Brain microvascular endothelial cell (primary cell): ENCODE measurements around the gene MINK1.
A peak's percentile ranks its signal among the peaks of the same experiment; 100 is the strongest.

Experiments
- DNase-seq: peaks from one replicate; pipeline ENCODE4 v3.0.0-alpha.2; 2020
- H3K27ac ChIP-seq: fragments of 250-450 bp; sonication (Bioruptor Pico); 2 replicates; pipeline ENCODE4 v1.5.1; 2020; ENCODE audit warnings: mild to moderate bottlenecking, moderate library complexity
- H3K27me3 ChIP-seq: fragments of 250-450 bp; sonication (Bioruptor Pico); replicated peaks from 2 replicates; pipeline ENCODE4 v1.5.1; 2020; ENCODE audit warnings: mild to moderate bottlenecking
- H3K36me3 ChIP-seq: fragments of 250-450 bp; sonication (Bioruptor Pico); replicated peaks from 2 replicates; pipeline ENCODE4 v1.5.1; 2020; ENCODE audit warnings: mild to moderate bottlenecking
- H3K4me3 ChIP-seq: 2 replicates; pipeline ENCODE4 v1.5.1; 2011; ENCODE audit warnings: low read depth, mild to moderate bottlenecking, control low read depth, low read length, moderate library complexity
- in situ Hi-C: cut with HindIII; loops from 2 replicates; pipeline ENCODE4 v1.10.0; 2017; ENCODE audit warnings: low sequenced_read_pairs, low pct_ligation_motif_present
- TF ChIP-seq, protein P1 (sequence below): IDR thresholded peaks from 2 replicates; pipeline ENCODE4 v1.5.1; 2011; ENCODE audit warnings: low read depth, mild to moderate bottlenecking, moderate library complexity, low read length, control low read depth, inconsistent platforms; ENCODE audit errors: missing control alignments

Gene MINK1

GRCh38 chr17:4815043-4815675 is 18.0 kb upstream of the MINK1 start:
- H3K4me3 ChIP-seq: no peak overlapping the region
- H3K36me3 ChIP-seq: peaks cover 11% of the 10 kb centered on the region
- H3K27ac ChIP-seq: no peak overlapping the region
- TF ChIP-seq, protein P1, sequence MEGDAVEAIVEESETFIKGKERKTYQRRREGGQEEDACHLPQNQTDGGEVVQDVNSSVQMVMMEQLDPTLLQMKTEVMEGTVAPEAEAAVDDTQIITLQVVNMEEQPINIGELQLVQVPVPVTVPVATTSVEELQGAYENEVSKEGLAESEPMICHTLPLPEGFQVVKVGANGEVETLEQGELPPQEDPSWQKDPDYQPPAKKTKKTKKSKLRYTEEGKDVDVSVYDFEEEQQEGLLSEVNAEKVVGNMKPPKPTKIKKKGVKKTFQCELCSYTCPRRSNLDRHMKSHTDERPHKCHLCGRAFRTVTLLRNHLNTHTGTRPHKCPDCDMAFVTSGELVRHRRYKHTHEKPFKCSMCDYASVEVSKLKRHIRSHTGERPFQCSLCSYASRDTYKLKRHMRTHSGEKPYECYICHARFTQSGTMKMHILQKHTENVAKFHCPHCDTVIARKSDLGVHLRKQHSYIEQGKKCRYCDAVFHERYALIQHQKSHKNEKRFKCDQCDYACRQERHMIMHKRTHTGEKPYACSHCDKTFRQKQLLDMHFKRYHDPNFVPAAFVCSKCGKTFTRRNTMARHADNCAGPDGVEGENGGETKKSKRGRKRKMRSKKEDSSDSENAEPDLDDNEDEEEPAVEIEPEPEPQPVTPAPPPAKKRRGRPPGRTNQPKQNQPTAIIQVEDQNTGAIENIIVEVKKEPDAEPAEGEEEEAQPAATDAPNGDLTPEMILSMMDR: peak; percentile 55
- H3K27me3 ChIP-seq: no peaks in the 10 kb centered on the region
- in situ Hi-C loops: no loop called here
- DNase-seq: no peak

DNA sequence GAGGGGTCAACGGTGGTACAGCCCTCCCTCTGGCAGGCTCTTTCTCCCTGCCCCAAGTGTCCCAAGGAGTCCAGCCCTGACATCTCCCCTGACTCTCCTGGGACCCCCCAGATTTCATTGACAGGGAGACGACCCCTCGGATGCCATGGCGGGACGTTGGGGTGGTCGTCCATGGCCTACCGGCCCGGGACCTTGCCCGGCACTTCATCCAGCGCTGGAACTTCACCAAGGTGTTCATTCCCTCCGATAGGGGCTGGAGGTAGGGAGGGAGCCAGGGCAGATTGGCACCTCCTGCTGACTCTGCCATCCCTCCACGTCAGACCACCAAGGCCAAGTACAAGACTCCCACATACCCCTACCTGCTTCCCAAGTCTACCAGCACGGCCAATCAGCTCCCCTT is 16.3 kb upstream of the MINK1 start:
- in situ Hi-C loops: no loop called here

GRCh38 chr17:4818276-4818675 is 14.9 kb upstream of the MINK1 start:
- Histone ChIP-seq H3K27ac (no peak overlapping the region), H3K27me3 (no peaks in the 10 kb centered on the region), H3K4me3 (no peak overlapping the region), H3K36me3 (peaks cover 13% of the 10 kb centered on the region)
- in situ Hi-C loops: no loop called here
- TF ChIP-seq, protein P1: no peak
- DNase-seq: no peak

More for the DNA sequence above, 16.3 kb upstream of the MINK1 start:
- Histone ChIP-seq H3K36me3 (peaks cover 13% of the 10 kb centered on the region), H3K27me3 (no peaks in the 10 kb centered on the region), H3K4me3 (no peak overlapping the region), H3K27ac (no peak overlapping the region)
- no peak for DNase-seq
- TF ChIP-seq, protein P1: no peak

- Histone ChIP-seq H3K27ac (no peak overlapping the region), H3K27me3 (no peaks in the 10 kb centered on the region), H3K4me3 (no peak overlapping the region), H3K36me3 (peaks cover 4% of the 10 kb centered on the region)
- no peak for DNase-seq
- TF ChIP-seq, protein P1: no peak
- in situ Hi-C loops: no loop called here
Measured at GRCh38 chr17:4822835-4823234, 10.3 kb upstream of the MINK1 start.

- DNase-seq: no peak
- Histone ChIP-seq H3K4me3 (no peak overlapping the region), H3K27ac (no peak overlapping the region), H3K27me3 (no peaks in the 10 kb centered on the region), H3K36me3 (peaks cover 4% of the 10 kb centered on the region)
- in situ Hi-C loops: no loop called here
- TF ChIP-seq, protein P1: no peak
Measured at GRCh38 chr17:4823373-4824089, 9.6 kb upstream of the MINK1 start.
